Loucy (cell line): ENCODE results near the gene DTNA.

Source experiments
- H2AFZ ChIP-seq: fragments of 200-600 bp; sonication (generic); 2 replicates; pipeline ENCODE4 v1.6.0; 2016; ENCODE audit warnings: antibody characterized with exemption, mild to moderate bottlenecking, low read length, moderate library complexity
- H3F3A ChIP-seq: fragments of 200-600 bp; 2 replicates; pipeline ENCODE4 v1.6.0; 2016; ENCODE audit warnings: antibody characterized with exemption, low read depth, mild to moderate bottlenecking
- H3K27me3 ChIP-seq: fragments of 200-600 bp; sonication (generic); 2 replicates; pipeline ENCODE4 v1.6.1; 2014; ENCODE audit warnings: low read length, mild to moderate bottlenecking; ENCODE audit not compliant: insufficient read depth, poor library complexity, severe bottlenecking
- H3K36me3 ChIP-seq: fragments of 200-600 bp; sonication (generic); 2 replicates; pipeline ENCODE4 v1.6.1; 2016; ENCODE audit warnings: low read length; ENCODE audit not compliant: insufficient read depth
- H3K4me1 ChIP-seq: fragments of 200-600 bp; sonication (generic); 2 replicates; pipeline ENCODE4 v1.5.1; 2014; ENCODE audit warnings: low read length, mild to moderate bottlenecking; ENCODE audit not compliant: insufficient read depth, poor library complexity, severe bottlenecking
- H3K4me2 ChIP-seq: fragments of 200-600 bp; sonication (generic); 2 replicates; pipeline ENCODE4 v1.6.0; 2014; ENCODE audit warnings: antibody characterized with exemption, low read length, low read depth, mild to moderate bottlenecking; ENCODE audit not compliant: poor library complexity, severe bottlenecking
- H3K4me3 ChIP-seq: fragments of 200-600 bp; sonication (generic); 2 replicates; pipeline ENCODE4 v1.5.1; 2014; ENCODE audit warnings: low read length, mild to moderate bottlenecking, mixed read lengths; ENCODE audit not compliant: poor library complexity, severe bottlenecking
- H3K79me2 ChIP-seq: fragments of 200-600 bp; sonication (generic); 2 replicates; pipeline ENCODE4 v1.6.1; 2014; ENCODE audit warnings: low read length; ENCODE audit not compliant: insufficient read depth
- H3K9ac ChIP-seq: fragments of 200-600 bp; sonication (generic); 2 replicates; pipeline ENCODE4 v1.6.0; 2014; ENCODE audit warnings: mild to moderate bottlenecking, low read depth, low read length, moderate library complexity; ENCODE audit not compliant: poor library complexity, severe bottlenecking
- H3K9me2 ChIP-seq: fragments of 200-600 bp; sonication (generic); replicated peaks from 2 replicates; pipeline ENCODE4 v1.6.1; 2016; ENCODE audit warnings: low read depth, low read length, mixed read lengths
- H3K9me3 ChIP-seq: fragments of 200-600 bp; sonication (generic); 2 replicates; pipeline ENCODE4 v1.6.1; 2014; ENCODE audit warnings: mild to moderate bottlenecking, antibody characterized with exemption, low read length, low read depth; ENCODE audit not compliant: insufficient read depth
- H4K20me1 ChIP-seq: fragments of 200-600 bp; sonication (generic); 2 replicates; pipeline ENCODE4 v1.6.0; 2014; ENCODE audit warnings: antibody characterized with exemption, low read length, mild to moderate bottlenecking; ENCODE audit not compliant: insufficient read depth, poor library complexity, severe bottlenecking
- CTCF ChIP-seq: fragments of 200-600 bp; sonication (generic); conservative IDR thresholded peaks from 2 replicates; pipeline ENCODE4 v1.5.1; 2014; ENCODE audit warnings: mild to moderate bottlenecking, antibody characterized with exemption, low read length
- EZH2phosphoT487 ChIP-seq: fragments of 200-600 bp; IDR thresholded peaks from 2 replicates; pipeline ENCODE4 v1.6.1; 2018; ENCODE audit warnings: antibody characterized with exemption, mild to moderate bottlenecking, moderate library complexity, borderline replicate concordance

DTNA gene

GRCh38 chr18:34764451-34764850, 54.4 kb downstream of the DTNA start:
- Histone ChIP-seq H3K4me3 (no peak overlapping the region), H3K9me2 (no peaks in the 10 kb centered on the region), H2AFZ (no peak overlapping the region), H3K9ac (no peak overlapping the region), H3K79me2 (no peaks in the 10 kb centered on the region), H4K20me1 (no peaks in the 10 kb centered on the region), H3K4me2 (no peak overlapping the region), H3K27me3 (no peaks in the 10 kb centered on the region), H3F3A (no peaks in the 10 kb centered on the region), H3K9me3 (no peaks in the 10 kb centered on the region), H3K4me1 (no peaks in the 10 kb centered on the region), H3K36me3 (no peaks in the 10 kb centered on the region)
- no peak for TF ChIP-seq EZH2phosphoT487
- TF ChIP-seq CTCF: peak; percentile 20; the same call in 1 of the 2 replicates

- no peaks in the 10 kb centered on the region for H3K27me3 ChIP-seq
- H3K4me2 ChIP-seq: no peak overlapping the region
- H3K4me3 ChIP-seq: no peak overlapping the region
- H3K4me1 ChIP-seq: no peaks in the 10 kb centered on the region
- no peak overlapping the region for H2AFZ ChIP-seq
- H3K79me2 ChIP-seq: no peaks in the 10 kb centered on the region
- no peaks in the 10 kb centered on the region for H3K9me2 ChIP-seq
- H3K36me3 ChIP-seq: no peaks in the 10 kb centered on the region
- no peaks in the 10 kb centered on the region for H3F3A ChIP-seq
- H3K9ac ChIP-seq: no peak overlapping the region
- no peaks in the 10 kb centered on the region for H3K9me3 ChIP-seq
- no peak for TF ChIP-seq EZH2phosphoT487
- TF ChIP-seq CTCF: no peak
- no peaks in the 10 kb centered on the region for H4K20me1 ChIP-seq
These were observed 57.5 kb downstream of the DTNA start for GRCh38 chr18:34767601-34768027.

DNA sequence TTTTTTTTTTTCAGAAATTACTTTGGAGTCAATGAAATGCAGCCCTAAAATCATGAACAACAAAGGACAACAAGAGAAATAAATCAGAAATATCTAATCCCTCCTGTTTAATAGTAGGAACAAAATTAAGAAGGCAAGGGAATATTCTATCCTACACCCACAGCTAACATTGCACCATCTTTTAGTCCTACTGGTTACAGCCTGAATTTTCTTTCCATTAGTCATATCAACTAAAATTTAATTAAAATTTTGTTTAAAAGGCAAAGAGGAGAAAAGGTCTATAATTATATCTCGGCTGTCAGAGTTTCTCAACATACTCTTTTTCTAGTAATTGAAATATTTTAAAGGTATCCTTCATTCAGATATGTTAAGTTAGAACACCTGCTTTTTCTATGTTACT, 61.9 kb downstream of the DTNA start:
- Histone ChIP-seq H3K9me3 (no peaks in the 10 kb centered on the region), H3K9ac (no peak overlapping the region), H3F3A (no peaks in the 10 kb centered on the region), H3K79me2 (no peaks in the 10 kb centered on the region), H4K20me1 (no peaks in the 10 kb centered on the region), H3K4me3 (no peak overlapping the region), H2AFZ (no peak overlapping the region), H3K27me3 (no peaks in the 10 kb centered on the region), H3K36me3 (no peaks in the 10 kb centered on the region), H3K9me2 (no peaks in the 10 kb centered on the region), H3K4me2 (no peak overlapping the region), H3K4me1 (no peaks in the 10 kb centered on the region)
- TF ChIP-seq CTCF (no peak), EZH2phosphoT487 (no peak)
